ENCODE results near the gene MCC.

DNA sequence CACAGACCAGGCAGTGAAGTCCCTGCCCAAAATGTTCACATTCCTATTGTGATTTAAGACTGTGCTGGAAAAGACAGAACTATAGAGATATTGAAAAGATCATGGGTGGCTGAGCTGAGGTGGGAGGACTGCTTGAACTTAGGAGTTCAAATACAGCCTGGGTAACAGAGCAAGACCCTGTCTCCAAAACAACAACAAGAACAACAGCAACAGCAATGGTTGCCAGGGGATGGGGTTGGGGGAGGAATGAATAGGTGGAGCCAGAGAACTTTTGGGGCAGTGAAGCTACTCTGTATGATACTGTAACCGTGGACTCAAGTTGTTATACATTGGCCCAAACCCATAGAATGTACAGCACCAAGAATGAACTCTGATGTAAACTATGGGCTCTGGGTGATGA, 423.4 kb downstream of the MCC start:
- no peak for TF ChIP-seq POLR2AphosphoS5 (IDR thresholded peaks at IDR 0.05)
- TF ChIP-seq, protein P1, sequence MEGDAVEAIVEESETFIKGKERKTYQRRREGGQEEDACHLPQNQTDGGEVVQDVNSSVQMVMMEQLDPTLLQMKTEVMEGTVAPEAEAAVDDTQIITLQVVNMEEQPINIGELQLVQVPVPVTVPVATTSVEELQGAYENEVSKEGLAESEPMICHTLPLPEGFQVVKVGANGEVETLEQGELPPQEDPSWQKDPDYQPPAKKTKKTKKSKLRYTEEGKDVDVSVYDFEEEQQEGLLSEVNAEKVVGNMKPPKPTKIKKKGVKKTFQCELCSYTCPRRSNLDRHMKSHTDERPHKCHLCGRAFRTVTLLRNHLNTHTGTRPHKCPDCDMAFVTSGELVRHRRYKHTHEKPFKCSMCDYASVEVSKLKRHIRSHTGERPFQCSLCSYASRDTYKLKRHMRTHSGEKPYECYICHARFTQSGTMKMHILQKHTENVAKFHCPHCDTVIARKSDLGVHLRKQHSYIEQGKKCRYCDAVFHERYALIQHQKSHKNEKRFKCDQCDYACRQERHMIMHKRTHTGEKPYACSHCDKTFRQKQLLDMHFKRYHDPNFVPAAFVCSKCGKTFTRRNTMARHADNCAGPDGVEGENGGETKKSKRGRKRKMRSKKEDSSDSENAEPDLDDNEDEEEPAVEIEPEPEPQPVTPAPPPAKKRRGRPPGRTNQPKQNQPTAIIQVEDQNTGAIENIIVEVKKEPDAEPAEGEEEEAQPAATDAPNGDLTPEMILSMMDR (IDR thresholded peaks at IDR 0.05) = no peak
- TF ChIP-seq EP300 (IDR thresholded peaks at IDR 0.05) = no peak
- TF ChIP-seq POLR2A (IDR thresholded peaks at IDR 0.05; ENCODE audit: low read depth) = no peak
